Small intestine (tissue), 7 donors: ENCODE measurements around the gene PPWD1. TPM values are rescaled to one million over a fixed set of nuclear protein-coding genes. Genes with fewer than 3 reads are reported as not detected.

Experiments used
- DNase-seq, 2 donors: peaks; one replicate each; pipeline versions ENCODE4 v3.0.0 to v3.0.0-alpha.2; 2013
- FAIRE-seq: peaks from 2 replicates; lab custom pipeline; 2012; peaks lifted over from hg19 to GRCh38; lab: Jason Lieb, UNC
- H3K27ac ChIP-seq, 3 donors: one replicate each; pipeline ENCODE4 v1.5.1; 2013; ENCODE audit warnings: low read length in 2 of 3, mild to moderate bottlenecking in 2 of 3, control low read depth in 1 of 3, inconsistent platforms in 1 of 3, low read depth in 1 of 3, moderate library complexity in 1 of 3
- H3K27me3 ChIP-seq, 3 donors: one replicate each; pipeline ENCODE4 v1.6.1; 2013; ENCODE audit warnings: low read length in 3 of 3, inconsistent platforms in 1 of 3; ENCODE audit not compliant: control insufficient read depth in 3 of 3, insufficient read depth in 3 of 3
- H3K36me3 ChIP-seq, 3 donors: one replicate each; pipeline ENCODE4 v1.6.1; 2013; ENCODE audit warnings: low read length in 3 of 3, inconsistent platforms in 1 of 3, low read depth in 1 of 3, mild to moderate bottlenecking in 1 of 3, moderate library complexity in 1 of 3; ENCODE audit not compliant: control insufficient read depth in 3 of 3, insufficient read depth in 2 of 3
- H3K4me1 ChIP-seq, 3 donors: one replicate each; pipeline ENCODE4 v1.6.1; 2013; ENCODE audit warnings: low read length in 2 of 3, inconsistent platforms in 1 of 3, low read depth in 1 of 3, mild to moderate bottlenecking in 1 of 3, moderate library complexity in 1 of 3; ENCODE audit not compliant: control insufficient read depth in 3 of 3, insufficient read depth in 2 of 3
- H3K4me3 ChIP-seq, 3 donors: one replicate each; pipeline ENCODE4 v1.5.1; 2013; ENCODE audit warnings: low read length in 3 of 3, control low read depth in 1 of 3, inconsistent platforms in 1 of 3, low read depth in 1 of 3, mild to moderate bottlenecking in 1 of 3, moderate library complexity in 1 of 3
- H3K9me3 ChIP-seq, 2 donors: one replicate each; pipeline ENCODE4 v1.6.1; 2013; ENCODE audit warnings: low read depth in 1 of 2, low read length in 1 of 2; ENCODE audit not compliant: control insufficient read depth in 2 of 2, insufficient read depth in 1 of 2
- WGBS, 3 donors: extraction: QIAGEN DNeasy Blood & Tissue Kit; methylation state at CpG; one replicate each; pipeline ENCODE4 v1.1.7; 2013; 5-methylcytosine and 5-hydroxymethylcytosine counted together
- polyA plus RNA-seq, 4 donors: library from polyadenylated mRNA; stranded (reverse) in 3 of 4; unstranded in 1 of 4; fragments of 200-250 nt in 3 of 4; fragments of 120-200 nt in 1 of 4; gene quantifications; one replicate each; pipeline versions ENCODE4 v1.2.1 to v1.2.3, GENCODE V29; 2013
- donor health status: healthy with polysubstance abuse.
- donor health status: control.
- donor health status: control.
- donor health status: Bipolar disorder and iron deficiency.
- donor health status: healthy.

PPWD1 gene
- polyA plus RNA-seq, 4 donors = 16.2 to 69.3 (median 18.3) TPM

DNA sequence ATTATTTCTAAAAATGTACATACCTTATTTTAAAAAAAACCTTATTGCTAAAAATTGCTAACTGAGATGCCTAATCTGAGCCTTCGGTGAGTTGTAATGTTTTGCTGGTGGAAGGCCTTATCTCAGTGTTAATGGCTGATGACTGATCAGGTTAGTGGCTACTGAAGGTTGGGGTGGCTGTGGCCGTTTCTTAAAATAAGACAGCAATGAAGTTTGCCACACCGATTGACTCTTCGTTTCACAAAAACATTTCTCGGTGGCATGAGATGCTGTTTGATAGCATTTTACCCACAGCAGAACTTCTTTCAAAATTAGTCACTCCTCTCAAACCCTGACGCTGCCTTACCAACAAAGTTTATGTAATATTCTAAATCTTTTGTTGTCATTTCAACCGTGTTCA lies 14.8 kb upstream of the PPWD1 start:
- Histone ChIP-seq H3K4me3 (no peak overlapping the region), H3K9me3 (no peaks in the 10 kb centered on the region), H3K27ac (no peak overlapping the region), H3K4me1 (no peaks in the 10 kb centered on the region), H3K36me3 (peaks cover 0 to 6% (median 0%) of the 10 kb centered on the region in 3 donors), H3K27me3 (no peaks in the 10 kb centered on the region)
- FAIRE-seq (no peak), DNase-seq (no peak)
- 83 to 85% (median 85%) methylated on average over 7 of the region's 7 CpGs for WGBS, 3 donors

DNA sequence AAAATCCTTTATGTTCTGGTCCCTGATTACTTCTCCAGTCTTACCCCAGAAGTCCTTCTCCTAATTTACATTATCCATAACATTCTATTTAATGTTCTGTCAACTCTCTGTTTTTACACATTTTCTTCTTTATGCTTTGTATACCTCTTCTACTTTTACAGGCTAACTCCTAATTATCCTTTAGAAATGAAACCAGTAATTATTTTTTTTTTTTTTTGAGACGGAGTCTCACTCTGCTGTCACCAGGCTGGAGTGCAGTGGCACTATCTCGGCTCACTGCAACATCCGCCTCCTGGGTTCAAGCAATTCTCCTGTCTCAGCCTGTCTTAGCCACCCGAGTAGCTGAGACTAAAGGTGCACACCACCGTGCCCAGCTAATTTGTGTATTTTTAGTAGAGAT lies 9.2 kb upstream of the PPWD1 start:
- no peaks in the 10 kb centered on the region for H3K27me3 ChIP-seq
- peaks cover 0 to 10% (median 0%) of the 10 kb centered on the region in 3 donors for H3K36me3 ChIP-seq
- 85 to 93% (median 88%) methylated on average over 5 of the region's 5 CpGs for WGBS, 3 donors
- no peaks in the 10 kb centered on the region for H3K9me3 ChIP-seq
- no peak overlapping the region for H3K27ac ChIP-seq
- FAIRE-seq = no peak
- no peak overlapping the region for H3K4me3 ChIP-seq
- H3K4me1 ChIP-seq = no peaks in the 10 kb centered on the region
- DNase-seq = no peak

DNA sequence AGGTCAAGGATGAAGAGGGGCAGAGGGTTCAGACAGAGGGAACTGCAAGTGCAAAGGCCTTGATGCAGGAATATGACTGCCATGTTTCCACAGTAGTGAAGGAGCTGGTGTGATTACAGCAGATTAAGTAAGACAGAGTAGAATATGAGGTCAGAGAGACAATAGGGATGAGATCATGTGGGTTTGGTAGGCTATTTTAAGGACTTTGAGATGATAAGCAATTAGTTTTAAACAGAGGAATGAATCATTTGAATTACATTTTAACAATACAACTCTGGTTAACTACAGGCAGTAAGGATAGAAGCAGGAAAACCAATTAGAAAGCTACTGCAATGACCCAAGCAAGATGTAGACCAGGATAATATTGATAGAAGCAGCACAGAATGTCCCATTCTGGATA lies 7.8 kb upstream of the PPWD1 start:
- DNase-seq (no peak), FAIRE-seq (no peak)
- Histone ChIP-seq H3K4me1 (no peaks in the 10 kb centered on the region), H3K4me3 (no peak overlapping the region), H3K36me3 (peaks cover 0 to 7% (median 0%) of the 10 kb centered on the region in 3 donors), H3K27ac (no peak overlapping the region), H3K27me3 (no peaks in the 10 kb centered on the region), H3K9me3 (no peaks in the 10 kb centered on the region)

DNA sequence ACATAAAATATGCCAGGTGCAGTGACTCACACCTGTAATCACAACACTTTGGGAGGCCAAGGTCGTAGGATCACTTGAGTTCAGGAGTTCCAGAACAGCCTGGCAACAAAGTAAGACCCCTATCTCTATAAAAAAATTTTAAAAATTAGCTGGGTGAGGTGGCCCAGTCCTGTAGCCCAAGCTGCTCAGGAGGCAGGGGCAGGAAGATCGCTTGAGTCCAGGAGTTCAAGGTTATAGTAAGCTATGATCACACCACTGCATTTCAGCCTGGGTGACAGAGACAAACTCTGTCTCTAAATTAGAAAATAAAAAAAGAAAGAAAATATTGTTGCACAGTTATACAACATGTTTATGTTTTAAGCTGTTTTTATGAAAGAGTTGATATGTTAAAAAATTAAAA lies 6.9 kb upstream of the PPWD1 start:
- DNase-seq (no peak), FAIRE-seq (no peak)
- H3K27me3 ChIP-seq = no peaks in the 10 kb centered on the region
- peaks cover 0 to 5% (median 0%) of the 10 kb centered on the region in 3 donors for H3K36me3 ChIP-seq
- no peaks in the 10 kb centered on the region for H3K9me3 ChIP-seq
- 68 to 87% (median 76%) methylated on average over 2 of the region's 2 CpGs for WGBS, 3 donors
- no peak overlapping the region for H3K4me3 ChIP-seq
- H3K27ac ChIP-seq = no peak overlapping the region
- H3K4me1 ChIP-seq = no peaks in the 10 kb centered on the region

DNA sequence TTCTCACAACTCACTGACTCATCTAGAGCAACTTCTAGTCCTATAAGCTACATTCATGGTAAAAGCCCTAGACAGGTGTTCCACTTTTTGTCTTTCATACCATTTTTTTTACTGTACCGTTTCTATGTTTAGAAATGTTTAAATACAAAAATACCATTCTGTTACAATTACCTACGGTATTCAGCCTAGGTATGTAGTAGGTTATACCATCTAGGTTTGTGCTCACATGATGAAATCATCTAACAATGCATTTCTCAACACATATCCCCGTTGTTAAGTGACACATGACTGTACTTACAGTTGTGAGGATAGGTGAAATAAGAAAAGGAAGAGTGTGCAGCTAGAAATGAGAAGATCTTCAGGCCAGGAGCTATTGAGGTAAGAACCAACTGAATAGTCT lies 6.4 kb upstream of the PPWD1 start:
- 88 to 96% (median 93%) methylated on average over 3 of the region's 3 CpGs for WGBS, 3 donors
- Histone ChIP-seq H3K27ac (no peak overlapping the region), H3K9me3 (no peaks in the 10 kb centered on the region), H3K27me3 (no peaks in the 10 kb centered on the region), H3K4me3 (no peak overlapping the region), H3K4me1 (no peaks in the 10 kb centered on the region), H3K36me3 (peaks cover 0 to 5% (median 0%) of the 10 kb centered on the region in 3 donors)
- FAIRE-seq (no peak), DNase-seq (no peak)

DNA sequence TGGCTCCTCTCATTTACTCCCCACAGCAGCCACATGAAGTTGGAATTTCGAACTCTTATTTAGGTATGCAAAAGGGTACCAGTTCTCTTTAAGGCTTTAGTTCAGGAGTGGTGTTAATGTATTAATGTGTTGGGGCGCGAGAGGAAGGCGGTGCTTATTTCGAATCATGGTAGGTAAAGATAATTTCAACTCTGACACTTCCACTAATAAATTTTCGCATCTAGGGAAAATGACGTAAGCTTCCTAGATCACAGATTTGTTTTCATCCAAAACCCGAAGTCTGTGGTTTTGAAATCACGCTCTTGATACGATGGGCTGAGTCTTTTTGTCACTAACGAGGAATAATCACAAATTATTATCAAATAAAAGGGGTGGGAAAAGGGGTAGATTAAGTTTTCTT lies 681 bp downstream of the PPWD1 start:
- Histone ChIP-seq H3K36me3 (no peaks in the 10 kb centered on the region), H3K4me1 (peaks cover 2 to 4% (median 2%) of the 10 kb centered on the region in 3 donors), H3K9me3 (no peaks in the 10 kb centered on the region), H3K27ac (peak overlapping the region; percentile 89 to 93 (median 92)), H3K27me3 (no peaks in the 10 kb centered on the region), H3K4me3 (peak overlapping the region in 2 of 3 donors; percentile 74 to 82)
- no peak for FAIRE-seq
- peak in 1 of 2 donors; percentile 12 for DNase-seq
- 1 to 4% (median 1%) methylated on average over 11 of the region's 11 CpGs for WGBS, 3 donors

DNA sequence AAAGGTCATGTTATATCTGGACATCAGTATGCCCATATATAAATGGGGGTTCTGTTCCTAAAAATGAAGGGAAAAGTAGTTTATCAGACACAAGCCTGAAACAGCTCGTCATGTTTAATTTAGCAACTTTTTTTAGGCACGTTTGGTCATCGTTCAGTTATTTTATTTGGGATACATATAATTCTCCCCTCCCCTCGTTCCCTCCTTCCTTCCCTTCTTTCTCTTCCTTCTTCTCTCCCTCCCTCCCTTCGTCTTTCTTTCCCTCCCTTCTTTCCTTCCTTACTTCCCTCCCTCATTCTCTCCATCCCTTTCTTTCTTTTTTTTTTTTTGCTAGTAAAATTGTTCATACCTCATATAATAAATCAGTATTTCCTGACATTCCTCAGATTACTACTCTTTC lies 3.4 kb downstream of the PPWD1 start:
- no peak overlapping the region for H3K4me3 ChIP-seq
- H3K27me3 ChIP-seq = no peaks in the 10 kb centered on the region
- no peak overlapping the region for H3K27ac ChIP-seq
- H3K9me3 ChIP-seq = no peaks in the 10 kb centered on the region
- peaks cover 0 to under 1% (median 0%) of the 10 kb centered on the region in 3 donors for H3K36me3 ChIP-seq
- WGBS, 3 donors = 81 to 87% (median 84%) methylated on average over 5 of the region's 5 CpGs
- peaks cover 2 to 4% (median 2%) of the 10 kb centered on the region in 3 donors for H3K4me1 ChIP-seq
- no peak for DNase-seq
- no peak for FAIRE-seq

DNA sequence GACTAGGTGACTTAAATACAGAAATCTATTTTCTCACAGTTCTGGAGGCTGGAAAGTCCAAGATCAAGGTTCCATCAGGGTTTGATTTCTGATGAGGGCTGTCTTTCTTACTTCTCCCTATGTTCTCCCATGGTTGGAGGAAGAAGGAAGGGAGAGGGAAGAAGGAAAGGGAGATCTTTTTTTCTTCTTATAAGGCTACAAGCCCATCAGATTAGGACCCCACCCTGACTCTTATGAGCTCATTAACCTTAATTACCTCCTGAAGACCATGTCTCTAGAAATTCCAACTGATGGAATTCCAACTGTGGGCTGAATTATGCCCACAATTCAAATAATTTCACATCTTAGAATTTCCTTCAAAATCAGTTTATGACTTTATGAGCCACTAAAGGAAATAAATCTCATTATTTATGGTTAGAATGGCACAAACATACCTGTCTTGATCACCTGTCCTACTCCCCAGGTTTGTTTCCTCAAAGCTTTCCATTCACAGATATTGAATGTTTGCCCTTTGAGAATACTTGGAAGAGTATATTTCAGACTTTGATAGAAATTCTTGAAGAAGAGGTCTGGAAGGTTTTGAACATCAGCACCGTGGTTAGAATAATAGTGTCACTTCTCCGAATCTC lies 7.6 kb downstream of the PPWD1 start:
- Histone ChIP-seq H3K27ac (no peak overlapping the region), H3K4me1 (no peaks in the 10 kb centered on the region), H3K27me3 (no peaks in the 10 kb centered on the region), H3K9me3 (no peaks in the 10 kb centered on the region), H3K4me3 (no peak overlapping the region), H3K36me3 (peaks cover 0 to 12% (median 3%) of the 10 kb centered on the region in 3 donors)
- FAIRE-seq = no peak
- WGBS, 3 donors = 97 to 99% (median 98%) methylated on average over 2 of the region's 2 CpGs
- DNase-seq = peak in 1 of 2 donors; percentile 5

DNA sequence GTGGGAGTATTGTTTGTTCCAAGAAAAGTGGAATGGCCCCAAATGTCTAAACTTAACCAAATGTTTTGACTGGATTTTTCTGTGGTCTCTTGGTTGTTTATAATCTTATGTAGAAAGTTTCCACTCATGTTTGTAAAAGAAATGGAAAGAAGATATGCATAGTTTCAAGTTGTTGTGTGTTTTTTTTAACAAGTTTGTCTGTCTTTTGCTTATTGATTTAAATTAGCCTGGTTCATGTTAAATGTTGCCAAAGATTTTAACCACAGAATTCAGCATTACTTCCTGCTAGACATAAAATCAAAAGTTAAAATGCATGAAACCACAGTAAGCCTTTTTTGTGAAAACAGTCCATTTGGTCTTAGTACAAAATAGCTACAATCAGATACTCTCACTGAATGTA lies 14.0 kb downstream of the PPWD1 start:
- Histone ChIP-seq H3K27ac (no peak overlapping the region), H3K4me1 (no peaks in the 10 kb centered on the region), H3K9me3 (no peaks in the 10 kb centered on the region), H3K4me3 (no peak overlapping the region), H3K27me3 (no peaks in the 10 kb centered on the region), H3K36me3 (peaks cover 10 to 15% (median 11%) of the 10 kb centered on the region in 3 donors)
- no peak for DNase-seq
- no peak for FAIRE-seq
